Hematopoietic multipotent progenitor cell treated with erythropoietin and hydrocortisone succinate and interleukin-3 and kit ligand, for 17 days (in vitro differentiated cells): ENCODE results near the gene TSPAN16.

Experiments
- DNase-seq: peaks from one replicate; pipeline ENCODE4 v3.0.0-alpha.2; 2015; ENCODE audit warnings: low spot score

Gene TSPAN16

GRCh38 chr19:11295665-11296245 lies at the start of gene TSPAN16:
TSS of gene TSPAN16 (plus strand) at chr19:11296160. CDS start at chr19:11296298, 138 bp downstream.
- no peak for DNase-seq

- no peak for DNase-seq
Measured at GRCh38 chr19:11246941-11247340, 49.0 kb upstream of the TSPAN16 start.

GRCh38 chr19:11247391-11247790 lies 48.6 kb upstream of the TSPAN16 start:
- DNase-seq: no peak

GRCh38 chr19:11247934-11248333 lies 48.0 kb upstream of the TSPAN16 start:
- DNase-seq: no peak

GRCh38 chr19:11248852-11249251 lies 47.1 kb upstream of the TSPAN16 start:
- DNase-seq: no peak

- DNase-seq: no peak
Measured at GRCh38 chr19:11251217-11251616, 44.7 kb upstream of the TSPAN16 start.

- no peak for DNase-seq
Measured at GRCh38 chr19:11251650-11252314, 44.2 kb upstream of the TSPAN16 start.

- DNase-seq: no peak
Measured at GRCh38 chr19:11252665-11253355, 43.1 kb upstream of the TSPAN16 start.

- DNase-seq: no peak
Measured at GRCh38 chr19:11254666-11255065, 41.3 kb upstream of the TSPAN16 start.

GRCh38 chr19:11256189-11256588 lies 39.8 kb upstream of the TSPAN16 start:
- no peak for DNase-seq

- DNase-seq: no peak
Measured at GRCh38 chr19:11257846-11258380, 38.0 kb upstream of the TSPAN16 start.

GRCh38 chr19:11260996-11261395 lies 35.0 kb upstream of the TSPAN16 start:
- no peak for DNase-seq

GRCh38 chr19:11261431-11261970 lies 34.5 kb upstream of the TSPAN16 start:
- DNase-seq: no peak

- no peak for DNase-seq
Measured at GRCh38 chr19:11261971-11262839, 33.8 kb upstream of the TSPAN16 start, which contains the start of gene DOCK6. TSS of gene DOCK6 (minus strand) at chr19:11262524. CDS start at chr19:11262440, 84 bp downstream.

GRCh38 chr19:11263726-11264125 lies 32.2 kb upstream of the TSPAN16 start:
- DNase-seq: no peak

- no peak for DNase-seq
Measured at GRCh38 chr19:11264452-11265176, 31.3 kb upstream of the TSPAN16 start.

GRCh38 chr19:11265177-11265784 lies 30.7 kb upstream of the TSPAN16 start:
- no peak for DNase-seq

GRCh38 chr19:11265785-11266236 lies 30.1 kb upstream of the TSPAN16 start:
- no peak for DNase-seq

GRCh38 chr19:11267316-11268085 lies 28.5 kb upstream of the TSPAN16 start:
- DNase-seq: no peak
